OCI-LY1 (cell line): ENCODE results near the gene ADAM12.

Experiments used
- H2AFZ ChIP-seq: fragments of 200-600 bp; sonication (generic), shearing (Covaris generic); 2 replicates; pipeline ENCODE4 v1.6.0; 2014; ENCODE audit warnings: antibody characterized with exemption, mild to moderate bottlenecking, low read length
- H3F3A ChIP-seq: fragments of 200-600 bp; sonication (generic), shearing (Covaris generic); 2 replicates; pipeline ENCODE4 v1.6.0; 2014; ENCODE audit warnings: mild to moderate bottlenecking, antibody characterized with exemption, low read length, moderate library complexity; ENCODE audit not compliant: insufficient read depth
- H3K27ac ChIP-seq: fragments of 200-600 bp; sonication (generic); 2 replicates; pipeline ENCODE4 v1.5.1; 2014; ENCODE audit warnings: low read length, mixed run types, mild to moderate bottlenecking, low read depth; ENCODE audit not compliant: poor library complexity, severe bottlenecking
- H3K27me3 ChIP-seq: fragments of 200-600 bp; sonication (generic); 2 replicates; pipeline ENCODE4 v1.6.0; 2014; ENCODE audit warnings: antibody characterized with exemption, mild to moderate bottlenecking, low read length, moderate library complexity; ENCODE audit not compliant: insufficient read depth
- H3K36me3 ChIP-seq: fragments of 200-600 bp; sonication (generic); 2 replicates; pipeline ENCODE4 v1.6.1; 2014; ENCODE audit warnings: mild to moderate bottlenecking, antibody characterized with exemption, low read length, moderate library complexity, mixed read lengths; ENCODE audit not compliant: insufficient read depth
- H3K4me1 ChIP-seq: fragments of 200-600 bp; sonication (generic); 2 replicates; pipeline ENCODE4 v1.5.1; 2014; ENCODE audit warnings: mild to moderate bottlenecking, low read length, moderate library complexity; ENCODE audit not compliant: insufficient read depth, severe bottlenecking
- H3K4me2 ChIP-seq: fragments of 200-600 bp; sonication (generic), shearing (Covaris generic); 2 replicates; pipeline ENCODE4 v1.6.1; 2014; ENCODE audit warnings: low read length
- H3K4me3 ChIP-seq: fragments of 200-600 bp; sonication (generic); 2 replicates; pipeline ENCODE4 v1.5.1; 2014; ENCODE audit warnings: low read length, low read depth, mild to moderate bottlenecking, mixed read lengths; ENCODE audit not compliant: poor library complexity, severe bottlenecking
- H3K79me2 ChIP-seq: fragments of 200-600 bp; shearing (Covaris generic); 2 replicates; pipeline ENCODE4 v1.6.1; 2016; ENCODE audit warnings: mixed run types, low read length, mixed read lengths; ENCODE audit not compliant: insufficient read depth
- H3K9ac ChIP-seq: fragments of 200-600 bp; sonication (generic), shearing (Covaris generic); 2 replicates; pipeline ENCODE4 v1.6.1; 2014; ENCODE audit warnings: mild to moderate bottlenecking, low read length, mixed read lengths
- H3K9me2 ChIP-seq: fragments of 200-600 bp; sonication (generic), shearing (Covaris generic); 2 replicates; pipeline ENCODE4 v1.6.1; 2014; ENCODE audit warnings: low read depth, mild to moderate bottlenecking, low read length, mixed read lengths
- H3K9me3 ChIP-seq: fragments of 200-600 bp; shearing (Covaris generic); 2 replicates; pipeline ENCODE4 v1.6.1; 2014; ENCODE audit warnings: low read length, mixed read lengths
- H4K20me1 ChIP-seq: fragments of 200-600 bp; sonication (generic), shearing (Covaris generic); 2 replicates; pipeline ENCODE4 v1.6.0; 2016; ENCODE audit warnings: mild to moderate bottlenecking, low read length; ENCODE audit not compliant: insufficient read depth
- EZH2 ChIP-seq: fragments of 200-600 bp; sonication (generic), shearing (Covaris generic); IDR thresholded peaks from 2 replicates; pipeline ENCODE4 v1.8.0; 2017; ENCODE audit warnings: borderline replicate concordance, mixed run types, mild to moderate bottlenecking, antibody characterized with exemption, low read length, moderate library complexity, mixed read lengths
- TF ChIP-seq, protein P1 (sequence below): fragments of 200-600 bp; sonication (generic), shearing (Covaris generic); IDR thresholded peaks from 2 replicates; pipeline ENCODE4 v1.5.1; 2017; ENCODE audit warnings: mild to moderate bottlenecking, antibody characterized with exemption, low read length, moderate library complexity, mixed read lengths

ADAM12 gene

DNA sequence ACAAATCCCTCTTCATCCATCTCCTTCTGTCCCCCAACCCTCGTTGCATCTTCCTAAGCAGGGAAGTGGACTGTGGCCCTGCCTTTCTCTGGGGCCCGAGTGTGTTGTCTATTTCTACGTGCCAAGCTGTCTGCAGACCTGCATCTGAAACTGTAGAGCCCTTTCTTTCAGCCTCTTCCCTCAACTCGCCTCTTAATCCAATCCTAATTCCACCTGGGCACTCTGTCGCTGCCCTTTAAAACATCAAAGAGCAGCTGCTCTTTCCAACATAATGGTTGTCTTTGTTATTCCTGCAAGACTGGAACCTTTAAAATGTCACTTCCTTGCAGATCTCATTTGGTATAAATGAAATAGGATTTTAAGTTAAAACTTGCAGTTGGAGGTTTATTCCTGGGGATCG lies 21.5 kb upstream of the ADAM12 start:
- H2AFZ ChIP-seq, result no peak overlapping the region
- H3F3A ChIP-seq, result no peaks in the 10 kb centered on the region
- no peak overlapping the region for H3K4me2 ChIP-seq
- TF ChIP-seq, protein P1, sequence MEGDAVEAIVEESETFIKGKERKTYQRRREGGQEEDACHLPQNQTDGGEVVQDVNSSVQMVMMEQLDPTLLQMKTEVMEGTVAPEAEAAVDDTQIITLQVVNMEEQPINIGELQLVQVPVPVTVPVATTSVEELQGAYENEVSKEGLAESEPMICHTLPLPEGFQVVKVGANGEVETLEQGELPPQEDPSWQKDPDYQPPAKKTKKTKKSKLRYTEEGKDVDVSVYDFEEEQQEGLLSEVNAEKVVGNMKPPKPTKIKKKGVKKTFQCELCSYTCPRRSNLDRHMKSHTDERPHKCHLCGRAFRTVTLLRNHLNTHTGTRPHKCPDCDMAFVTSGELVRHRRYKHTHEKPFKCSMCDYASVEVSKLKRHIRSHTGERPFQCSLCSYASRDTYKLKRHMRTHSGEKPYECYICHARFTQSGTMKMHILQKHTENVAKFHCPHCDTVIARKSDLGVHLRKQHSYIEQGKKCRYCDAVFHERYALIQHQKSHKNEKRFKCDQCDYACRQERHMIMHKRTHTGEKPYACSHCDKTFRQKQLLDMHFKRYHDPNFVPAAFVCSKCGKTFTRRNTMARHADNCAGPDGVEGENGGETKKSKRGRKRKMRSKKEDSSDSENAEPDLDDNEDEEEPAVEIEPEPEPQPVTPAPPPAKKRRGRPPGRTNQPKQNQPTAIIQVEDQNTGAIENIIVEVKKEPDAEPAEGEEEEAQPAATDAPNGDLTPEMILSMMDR, result no peak
- no peak for TF ChIP-seq EZH2
- no peaks in the 10 kb centered on the region for H3K9me2 ChIP-seq
- H4K20me1 ChIP-seq, result no peaks in the 10 kb centered on the region
- H3K27ac ChIP-seq, result no peak overlapping the region
- no peaks in the 10 kb centered on the region for H3K4me1 ChIP-seq
- no peaks in the 10 kb centered on the region for H3K36me3 ChIP-seq
- H3K9me3 ChIP-seq, result no peaks in the 10 kb centered on the region
- no peaks in the 10 kb centered on the region for H3K27me3 ChIP-seq
- no peaks in the 10 kb centered on the region for H3K79me2 ChIP-seq
- H3K4me3 ChIP-seq, result no peak overlapping the region
- H3K9ac ChIP-seq, result no peak overlapping the region

DNA sequence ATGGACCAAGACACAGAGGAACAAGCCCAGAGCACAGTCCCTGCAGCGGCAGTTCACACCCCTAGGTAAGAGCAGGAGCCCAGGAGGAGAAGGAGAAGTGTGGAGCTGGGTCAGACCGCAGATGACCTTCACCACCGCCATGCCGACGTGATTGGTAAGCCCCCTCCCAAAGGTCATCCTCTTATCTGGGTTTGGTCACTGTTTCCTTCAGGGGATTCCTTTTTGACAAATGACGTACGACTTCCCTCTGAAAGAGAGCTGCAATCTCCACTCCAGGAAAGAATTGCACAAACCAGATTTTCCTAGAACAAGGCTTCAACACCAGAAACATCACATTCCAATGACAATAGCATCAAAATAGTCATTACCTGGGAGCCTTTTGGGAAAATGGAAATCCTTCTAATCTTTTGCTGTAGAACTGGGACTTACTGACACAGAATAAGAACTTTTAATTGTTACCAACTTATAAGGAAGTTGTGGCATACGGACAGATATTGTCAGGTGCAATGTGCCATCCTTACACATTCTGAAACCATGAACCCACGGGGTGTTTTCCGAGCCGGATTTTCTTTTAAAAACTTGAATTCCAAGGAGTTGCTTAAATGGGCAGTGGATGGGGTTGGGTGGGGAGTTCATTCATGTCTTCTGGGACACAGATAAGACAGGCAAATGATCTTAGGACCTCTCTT lies 20.8 kb upstream of the ADAM12 start:
- Histone ChIP-seq H3K27ac (no peak overlapping the region), H3K9me3 (no peaks in the 10 kb centered on the region), H3K27me3 (no peaks in the 10 kb centered on the region), H2AFZ (no peak overlapping the region), H3K9ac (no peak overlapping the region), H3K79me2 (no peaks in the 10 kb centered on the region), H3F3A (no peaks in the 10 kb centered on the region), H4K20me1 (no peaks in the 10 kb centered on the region), H3K4me2 (no peak overlapping the region), H3K4me3 (no peak overlapping the region), H3K9me2 (no peaks in the 10 kb centered on the region), H3K4me1 (no peaks in the 10 kb centered on the region), H3K36me3 (no peaks in the 10 kb centered on the region)
- no peak for TF ChIP-seq EZH2
- TF ChIP-seq, protein P1, result no peak

DNA sequence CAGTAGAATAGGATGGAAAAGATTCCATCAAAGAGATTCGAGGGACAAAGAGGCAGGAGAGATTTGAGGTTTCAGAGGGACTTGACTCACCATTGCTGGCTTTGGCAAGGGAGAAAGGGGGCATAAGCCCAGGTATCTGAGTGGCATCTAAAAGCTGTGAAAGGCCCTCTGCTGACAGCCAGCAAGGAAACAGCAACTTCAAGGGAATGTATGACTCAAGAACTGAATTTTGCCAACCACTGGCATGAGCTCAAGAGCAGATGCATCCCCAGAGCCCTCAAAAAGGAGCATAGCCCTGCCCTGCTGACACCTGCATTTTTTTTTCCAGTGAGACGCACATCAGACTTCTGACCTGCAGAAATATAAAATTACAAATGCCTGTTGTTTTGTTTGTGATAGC lies 19.6 kb upstream of the ADAM12 start:
- no peaks in the 10 kb centered on the region for H3K27me3 ChIP-seq
- TF ChIP-seq, protein P1, result no peak
- no peak for TF ChIP-seq EZH2
- no peaks in the 10 kb centered on the region for H3K4me1 ChIP-seq
- no peak overlapping the region for H3K9ac ChIP-seq
- no peaks in the 10 kb centered on the region for H3K36me3 ChIP-seq
- no peaks in the 10 kb centered on the region for H3K9me3 ChIP-seq
- no peaks in the 10 kb centered on the region for H3K9me2 ChIP-seq
- no peak overlapping the region for H3K4me3 ChIP-seq
- H2AFZ ChIP-seq, result no peak overlapping the region
- no peaks in the 10 kb centered on the region for H3K79me2 ChIP-seq
- H3K4me2 ChIP-seq, result no peak overlapping the region
- no peaks in the 10 kb centered on the region for H3F3A ChIP-seq
- H4K20me1 ChIP-seq, result no peaks in the 10 kb centered on the region
- H3K27ac ChIP-seq, result no peak overlapping the region
